HG03432 (cell line): ENCODE measurements around the gene SHQ1.
"Not testable (repeated sequence)": the region's sequence is repeated elsewhere in the genome, so short reads cannot be mapped to it uniquely, and the experiment has no call there.

ENCODE experiments used
- ATAC-seq: cut with Tn5 transposase; IDR thresholded peaks from one replicate; pipeline ENCODE4 v1.9.1; 2021; ENCODE audit warnings: mild to moderate bottlenecking, moderate library complexity; ENCODE audit not compliant: unreplicated experiment

The SHQ1 gene

DNA sequence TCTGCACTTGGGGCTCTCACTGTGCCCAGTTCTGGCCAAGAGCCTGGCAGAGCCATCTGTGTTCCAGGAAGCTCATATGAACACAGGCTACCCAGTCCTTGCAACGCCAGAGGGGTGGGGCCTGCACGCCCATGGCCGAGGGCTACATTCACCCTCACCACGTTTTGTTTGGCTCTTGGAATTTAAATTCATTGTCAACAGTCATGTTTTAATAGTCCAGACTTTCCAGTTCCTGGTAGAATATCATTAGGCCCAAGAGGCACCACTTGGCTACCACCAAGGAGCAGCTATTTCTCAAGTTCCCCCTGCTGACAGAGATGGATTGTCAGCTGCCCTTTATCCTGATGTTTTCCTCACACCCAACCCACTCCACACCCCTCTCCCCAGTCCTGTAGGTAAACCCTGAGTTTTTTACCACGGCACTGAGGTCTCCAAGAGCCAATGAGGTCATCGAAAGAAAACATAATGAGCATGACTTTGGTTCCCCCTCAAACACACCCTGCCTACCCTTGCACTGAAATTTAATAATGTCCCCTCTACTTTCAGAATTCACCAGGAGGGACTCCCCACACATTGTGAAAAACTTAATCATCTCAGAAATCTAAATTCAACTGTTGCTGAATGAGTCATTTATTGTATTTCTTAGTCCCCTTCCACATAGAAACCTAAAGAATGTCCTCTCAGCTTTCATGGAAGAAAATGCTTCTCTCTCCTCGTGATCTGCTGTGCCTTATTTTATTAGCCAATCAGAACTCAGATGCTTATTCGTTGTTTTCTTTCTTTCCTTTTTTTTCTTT, 125.1 kb downstream of the SHQ1 start:
- peak; percentile 82 for ATAC-seq

DNA sequence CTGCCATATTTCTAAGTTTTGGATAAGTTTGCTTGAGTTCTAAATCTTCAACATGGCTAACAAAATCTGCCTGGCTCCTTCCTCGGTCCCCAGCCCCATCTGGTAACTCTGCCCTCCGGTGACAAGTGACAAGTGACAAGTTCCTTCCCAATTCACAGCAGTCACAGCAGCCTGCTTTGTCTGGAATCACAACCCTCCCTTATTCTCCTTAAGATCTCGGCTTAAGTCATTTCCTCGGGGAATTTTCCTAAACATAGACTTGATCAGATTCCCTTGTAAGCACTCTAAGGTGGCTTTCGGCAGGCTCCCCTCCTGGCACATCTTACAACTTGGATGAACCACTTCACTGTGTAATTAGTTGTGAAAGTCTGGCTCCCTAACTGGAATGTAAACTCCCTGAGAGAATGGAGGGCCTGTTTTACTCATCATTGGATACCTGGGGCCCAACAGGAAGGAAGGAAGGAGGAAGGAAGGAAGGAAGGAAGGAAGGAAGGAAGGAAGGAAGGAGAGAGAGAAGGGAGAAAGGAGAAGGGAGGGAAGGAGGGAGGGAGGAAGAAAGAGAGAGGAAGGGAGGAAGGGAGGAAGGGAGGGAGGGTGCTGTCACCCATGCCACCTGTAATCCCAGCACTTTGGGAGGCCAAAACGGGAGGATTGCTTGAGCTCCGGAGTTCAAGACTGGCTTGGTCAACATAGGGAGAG, 126.4 kb downstream of the SHQ1 start:
- ATAC-seq: no peak

DNA sequence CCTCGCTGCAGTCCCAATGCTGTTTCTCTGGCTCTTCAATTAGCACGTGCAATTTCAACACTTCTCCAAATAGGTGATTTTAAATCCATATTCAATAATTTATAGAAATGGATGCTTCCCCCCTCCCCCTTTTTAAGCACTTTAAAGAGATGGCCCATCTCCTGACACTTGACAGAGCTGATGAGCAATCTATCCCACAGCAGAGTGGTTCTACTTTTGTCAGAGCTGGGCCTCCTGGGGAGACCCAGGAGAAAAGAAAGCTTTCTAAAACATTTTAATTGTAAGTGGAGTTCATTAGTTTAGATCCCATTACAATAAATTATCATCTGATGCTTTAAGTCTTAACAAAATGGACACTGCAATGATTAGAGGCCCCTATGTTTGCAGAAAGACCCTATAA, 127.7 kb downstream of the SHQ1 start:
- no peak for ATAC-seq

DNA sequence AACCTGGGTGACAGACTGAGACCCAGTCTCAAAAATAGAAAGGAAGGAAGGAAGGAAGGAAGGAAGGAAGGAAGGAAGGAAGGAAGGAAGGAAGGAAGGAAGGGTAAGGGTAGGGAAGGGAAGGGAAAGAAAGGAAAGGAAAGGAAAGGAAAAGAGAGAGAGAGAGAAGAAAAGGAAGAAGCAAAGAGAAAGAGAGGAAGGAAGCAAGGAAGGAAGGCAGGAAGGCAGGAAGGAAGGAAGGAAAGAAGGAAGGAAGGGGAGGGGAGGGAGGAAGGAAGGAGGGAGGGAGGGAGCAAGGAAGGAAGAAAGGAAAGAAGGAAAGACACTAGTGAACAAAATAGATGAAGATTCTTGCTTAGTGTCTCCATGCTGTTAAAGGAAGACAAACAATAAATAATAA, 129.1 kb downstream of the SHQ1 start:
- ATAC-seq: no peak

DNA sequence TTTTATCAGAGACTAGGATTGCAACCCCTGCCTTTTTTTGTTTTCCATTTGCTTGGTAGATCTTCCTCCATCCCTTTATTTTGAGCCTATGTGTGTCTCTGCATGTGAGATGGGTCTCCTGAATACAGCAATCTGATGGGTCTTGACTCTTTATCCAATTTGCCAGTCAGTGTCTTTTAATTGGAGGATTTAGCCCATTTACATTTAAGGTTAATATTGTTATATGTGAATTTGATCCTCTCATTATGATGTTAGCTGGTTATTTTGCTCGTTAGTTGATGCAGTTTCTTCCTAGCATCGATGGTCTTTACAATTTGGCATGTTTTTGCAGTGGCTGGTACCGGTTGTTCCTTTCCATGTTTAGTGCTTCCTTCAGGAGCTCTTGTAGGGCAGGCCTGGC, 134.1 kb downstream of the SHQ1 start:
- not testable (repeated sequence) for ATAC-seq

DNA sequence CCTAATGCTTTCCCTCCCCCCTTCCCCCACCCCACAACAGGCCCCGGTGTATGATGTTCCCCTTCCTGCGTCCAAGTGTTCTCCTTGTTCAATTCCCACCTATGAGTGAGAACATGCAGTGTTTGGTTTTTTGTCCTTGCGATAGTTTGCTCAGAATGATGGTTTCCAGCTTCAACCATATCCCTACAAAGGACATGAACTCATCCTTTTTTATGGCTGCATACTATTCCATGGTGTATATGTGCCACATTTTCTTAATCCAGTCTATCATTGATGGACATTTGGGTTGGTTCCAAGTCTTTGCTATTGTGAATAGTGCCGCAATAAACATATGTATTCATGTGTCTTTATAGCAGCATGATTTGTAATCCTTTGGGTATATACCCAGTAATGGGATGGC, 137.8 kb downstream of the SHQ1 start:
- ATAC-seq: not testable (repeated sequence)

DNA sequence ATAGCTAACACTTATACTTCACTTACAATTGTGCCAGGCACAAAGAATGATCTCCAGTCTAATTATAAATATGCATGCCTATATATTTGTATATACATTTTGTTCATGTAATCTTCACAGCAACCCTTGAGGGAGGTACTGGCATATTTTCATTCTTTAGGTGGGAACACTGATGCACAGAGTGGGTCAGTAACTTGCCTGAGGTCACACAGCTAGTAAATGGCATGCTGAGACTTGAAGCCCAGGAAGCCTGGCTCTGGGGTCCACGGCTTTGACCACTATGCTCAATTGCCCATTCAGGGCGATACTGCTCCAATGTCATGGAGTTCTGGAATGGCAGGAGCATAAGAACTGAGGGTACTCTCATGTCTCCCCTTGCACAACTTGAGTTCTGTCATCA, 139.8 kb downstream of the SHQ1 start:
- ATAC-seq: no peak

DNA sequence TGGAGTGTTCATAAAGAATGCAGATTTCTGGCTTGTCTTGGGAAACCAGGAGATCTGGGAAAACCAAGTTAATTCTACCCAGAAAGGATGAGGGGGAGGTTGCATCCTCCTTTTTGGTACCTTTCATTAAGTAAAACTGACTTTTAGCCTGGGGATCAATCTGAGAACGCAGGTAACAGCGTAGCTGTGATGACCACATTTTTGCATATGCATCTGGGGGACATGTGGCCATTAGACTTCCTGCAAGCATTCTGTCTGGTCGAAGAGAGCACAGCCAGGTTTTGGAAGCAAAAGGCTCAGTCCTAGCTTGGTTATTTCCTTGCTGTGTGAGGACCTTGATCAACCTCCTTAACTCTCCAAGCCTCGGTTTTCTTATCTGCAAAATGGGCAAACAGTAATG, 145.2 kb downstream of the SHQ1 start:
- no peak for ATAC-seq

DNA sequence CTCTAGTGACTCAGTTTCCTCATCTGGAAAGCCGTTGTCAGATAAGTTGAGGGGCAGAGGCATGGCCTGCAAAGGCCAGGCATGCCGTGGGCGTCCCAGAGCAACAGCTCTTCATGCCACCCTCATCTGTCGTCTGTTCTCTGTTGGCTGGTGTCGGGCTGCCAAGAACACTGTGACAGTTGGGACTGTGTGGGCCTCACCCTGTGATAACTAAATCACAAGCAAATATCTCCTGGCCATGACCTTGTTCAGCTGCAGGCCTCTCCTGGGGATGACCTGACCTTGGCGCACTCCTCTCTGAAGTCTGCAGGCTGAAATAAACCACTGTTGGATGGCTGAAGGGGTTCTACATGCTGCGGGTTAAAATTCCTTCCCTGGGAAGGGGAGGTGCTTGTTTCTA, 145.9 kb downstream of the SHQ1 start:
- no peak for ATAC-seq

DNA sequence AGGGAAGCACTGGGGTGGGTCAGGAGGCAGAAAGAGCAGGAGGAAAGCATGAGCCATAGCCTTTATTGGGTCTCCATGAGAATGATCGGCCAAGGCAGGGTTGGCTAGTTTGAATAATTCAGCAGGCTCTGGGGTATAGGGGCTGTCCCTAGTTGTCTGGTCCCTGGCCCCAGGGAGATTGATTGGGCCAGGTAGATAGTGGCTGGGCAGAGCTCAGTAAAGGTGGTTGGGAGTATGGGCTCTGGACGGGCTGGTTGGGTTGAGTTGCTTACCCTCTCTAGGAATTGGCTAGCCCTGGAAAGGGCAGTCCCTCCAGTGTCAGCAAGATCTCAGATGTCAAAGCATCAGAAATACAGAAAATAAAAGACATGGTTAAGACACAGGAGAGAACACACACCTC, 148.1 kb downstream of the SHQ1 start:
- ATAC-seq: no peak

DNA sequence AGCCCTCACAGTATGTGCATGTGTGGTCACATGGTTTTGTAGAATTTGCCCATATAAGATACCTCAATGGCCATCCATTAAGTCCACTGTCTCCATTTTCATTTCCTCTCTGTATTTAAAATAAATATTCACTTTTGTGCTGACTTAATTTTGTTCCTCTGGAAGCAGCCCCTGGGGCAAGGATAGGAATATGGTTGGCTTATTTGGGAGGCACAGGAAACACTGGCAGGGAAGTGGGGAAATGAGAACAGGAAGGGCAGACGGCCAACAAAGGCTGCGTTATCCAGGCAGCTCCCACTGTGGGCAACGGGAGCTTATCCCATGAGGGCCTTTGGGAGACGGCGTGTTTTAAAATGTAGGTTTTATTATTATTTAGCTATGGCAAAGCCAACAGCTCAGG, 148.6 kb downstream of the SHQ1 start:
- no peak for ATAC-seq
